Neural crest cell (in vitro differentiated cells): Measurements from ENCODE around the gene SLC36A4. TPM values are rescaled to one million over a fixed set of nuclear protein-coding genes. Genes with fewer than 3 reads are reported as not detected.

ENCODE experiments used
- DNase-seq: peaks from one replicate; pipeline ENCODE4 v3.0.0; 2021; ENCODE audit warnings: low read depth, mixed read lengths, low spot score
- H3K27ac Mint-ChIP-seq: one replicate; pipeline ENCODE4 v1.8.0; 2021; ENCODE audit warnings: mild to moderate bottlenecking, mixed read lengths; ENCODE audit not compliant: unreplicated experiment
- H3K27me3 Mint-ChIP-seq: 2 replicates; pipeline ENCODE4 v1.8.0; 2021; ENCODE audit warnings: low read depth, mild to moderate bottlenecking, mixed read lengths
- H3K36me3 Mint-ChIP-seq: 2 replicates; pipeline ENCODE4 v1.8.0; 2021; ENCODE audit warnings: low read depth, mild to moderate bottlenecking, mixed read lengths
- H3K4me1 Mint-ChIP-seq: 2 replicates; pipeline ENCODE4 v1.8.0; 2021; ENCODE audit warnings: mixed read lengths
- H3K4me3 Mint-ChIP-seq: one replicate; pipeline ENCODE4 v1.8.0; 2021; ENCODE audit warnings: mild to moderate bottlenecking, mixed read lengths
- H3K9me3 Mint-ChIP-seq: 2 replicates; pipeline ENCODE4 v1.8.0; 2021; ENCODE audit warnings: mixed read lengths
- total RNA-seq: library from RNA; stranded (reverse); gene quantifications from 2 replicates; pipeline ENCODE4 v1.2.1, GENCODE V29; 2021
- TF ChIP-seq, protein P1 (sequence below): fragments of 200-600 bp; sonication (generic); conservative IDR thresholded peaks from 2 replicates; pipeline ENCODE4 v1.5.0; 2021; ENCODE audit warnings: antibody characterized with exemption, mild to moderate bottlenecking

SLC36A4 gene
- total RNA-seq, 1 donor from 2014 or later = 34.4 TPM

DNA sequence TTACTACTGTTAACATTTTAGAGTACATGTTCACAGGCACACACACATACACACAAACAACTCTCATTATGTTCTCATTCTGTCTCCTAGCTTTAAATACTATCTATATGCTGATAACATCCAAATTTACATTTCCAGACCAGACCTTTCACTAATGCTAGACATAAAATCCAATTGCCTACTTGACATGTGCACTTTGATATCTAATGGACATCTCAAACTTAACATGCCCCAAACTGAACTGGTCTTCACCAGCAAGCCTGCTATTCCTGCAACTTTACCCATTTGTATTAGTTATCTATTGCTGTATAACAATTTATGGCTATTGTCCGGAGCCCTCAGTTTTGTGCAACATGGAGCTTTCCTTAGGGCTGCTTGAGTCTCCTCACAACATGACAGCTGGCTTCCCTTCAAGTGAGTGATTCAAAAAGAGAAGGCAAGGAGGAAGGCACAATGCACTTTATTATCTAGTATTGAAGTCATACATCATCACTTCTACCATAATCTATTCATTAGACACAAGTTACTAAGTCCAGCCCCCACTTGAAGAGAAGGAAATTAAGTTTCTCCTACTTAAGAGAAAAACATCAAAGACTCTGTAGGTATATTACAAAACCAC lies 3.0 kb downstream of the SLC36A4 start:
- DNase-seq = no peak
- Mint-ChIP-seq H3K4me1 (peaks cover 34% of the 10 kb centered on the region), H3K9me3 (no peaks in the 10 kb centered on the region), H3K27ac (no peak overlapping the region), H3K36me3 (peaks cover 3% of the 10 kb centered on the region), H3K27me3 (no peaks in the 10 kb centered on the region), H3K4me3 (peak overlapping the region; percentile 63)
- TF ChIP-seq, protein P1, sequence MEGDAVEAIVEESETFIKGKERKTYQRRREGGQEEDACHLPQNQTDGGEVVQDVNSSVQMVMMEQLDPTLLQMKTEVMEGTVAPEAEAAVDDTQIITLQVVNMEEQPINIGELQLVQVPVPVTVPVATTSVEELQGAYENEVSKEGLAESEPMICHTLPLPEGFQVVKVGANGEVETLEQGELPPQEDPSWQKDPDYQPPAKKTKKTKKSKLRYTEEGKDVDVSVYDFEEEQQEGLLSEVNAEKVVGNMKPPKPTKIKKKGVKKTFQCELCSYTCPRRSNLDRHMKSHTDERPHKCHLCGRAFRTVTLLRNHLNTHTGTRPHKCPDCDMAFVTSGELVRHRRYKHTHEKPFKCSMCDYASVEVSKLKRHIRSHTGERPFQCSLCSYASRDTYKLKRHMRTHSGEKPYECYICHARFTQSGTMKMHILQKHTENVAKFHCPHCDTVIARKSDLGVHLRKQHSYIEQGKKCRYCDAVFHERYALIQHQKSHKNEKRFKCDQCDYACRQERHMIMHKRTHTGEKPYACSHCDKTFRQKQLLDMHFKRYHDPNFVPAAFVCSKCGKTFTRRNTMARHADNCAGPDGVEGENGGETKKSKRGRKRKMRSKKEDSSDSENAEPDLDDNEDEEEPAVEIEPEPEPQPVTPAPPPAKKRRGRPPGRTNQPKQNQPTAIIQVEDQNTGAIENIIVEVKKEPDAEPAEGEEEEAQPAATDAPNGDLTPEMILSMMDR = no peak

DNA sequence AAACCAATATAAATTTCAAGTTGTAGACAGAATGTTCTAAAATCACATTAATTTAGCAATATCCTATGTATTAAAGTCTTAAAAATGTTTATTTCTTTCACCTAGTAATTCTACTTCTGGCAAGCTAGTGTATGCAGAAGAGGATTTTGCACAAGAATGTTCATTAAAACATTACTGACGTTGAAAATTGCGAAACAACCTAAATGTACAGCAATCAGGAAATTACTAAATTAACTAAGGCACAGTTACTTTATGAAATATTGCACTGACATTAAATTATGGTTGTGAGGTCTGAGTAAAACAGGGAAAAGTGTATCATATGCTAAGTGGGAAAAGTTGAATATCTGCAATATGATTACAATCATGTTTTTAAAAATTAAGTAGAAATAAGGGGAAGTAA lies 4.1 kb downstream of the SLC36A4 start:
- peaks cover 4% of the 10 kb centered on the region for H3K36me3 Mint-ChIP-seq
- no peaks in the 10 kb centered on the region for H3K9me3 Mint-ChIP-seq
- H3K4me3 Mint-ChIP-seq = no peak overlapping the region
- no peaks in the 10 kb centered on the region for H3K27me3 Mint-ChIP-seq
- H3K27ac Mint-ChIP-seq = no peak overlapping the region
- H3K4me1 Mint-ChIP-seq = peaks cover 34% of the 10 kb centered on the region
- TF ChIP-seq, protein P1 = no peak
- no peak for DNase-seq

DNA sequence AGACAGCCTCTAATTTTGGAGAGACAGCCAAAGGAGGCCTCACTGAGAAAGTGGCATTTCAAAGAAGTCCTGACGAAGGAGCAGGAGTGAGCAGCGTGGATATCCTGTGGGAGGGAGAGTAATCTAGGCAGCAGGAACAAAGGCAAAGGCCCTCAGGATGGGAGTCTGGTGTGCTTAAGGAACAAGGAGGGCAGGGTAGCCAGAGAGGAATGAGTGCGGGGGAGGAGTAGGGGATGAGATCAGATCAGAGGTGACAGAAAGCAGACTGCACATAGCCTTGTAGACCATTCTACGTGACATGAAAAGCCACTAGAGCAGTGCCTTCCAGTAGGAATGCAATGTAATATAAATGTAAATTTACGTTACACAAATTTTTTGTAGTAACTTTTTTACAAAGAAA lies 5.6 kb downstream of the SLC36A4 start:
- Mint-ChIP-seq H3K4me3 (peak overlapping the region; percentile 61), H3K27ac (peak overlapping the region; percentile 97), H3K9me3 (peaks cover 8% of the 10 kb centered on the region), H3K36me3 (peaks cover 16% of the 10 kb centered on the region), H3K27me3 (no peaks in the 10 kb centered on the region), H3K4me1 (peaks cover 27% of the 10 kb centered on the region)
- TF ChIP-seq, protein P1 = no peak
- DNase-seq = no peak

DNA sequence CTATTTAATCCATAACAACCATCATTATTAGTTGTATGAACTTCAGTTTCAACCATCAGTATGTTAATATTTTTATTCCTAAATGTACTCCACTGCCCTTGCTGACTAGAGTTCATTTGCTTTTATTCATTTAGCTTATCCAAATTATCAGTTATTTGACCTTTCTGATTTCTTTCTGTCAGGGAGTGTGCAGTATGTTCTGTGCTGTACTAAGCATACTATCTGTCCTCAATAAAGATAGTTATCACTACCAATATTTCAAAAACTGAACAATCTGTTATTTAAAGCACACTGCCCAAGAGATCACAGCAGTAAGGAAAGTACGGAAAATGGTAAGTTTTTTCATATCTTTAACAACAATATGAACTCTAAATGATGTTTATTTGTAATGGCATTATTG lies 8.3 kb downstream of the SLC36A4 start:
- H3K4me1 Mint-ChIP-seq = peaks cover 8% of the 10 kb centered on the region
- H3K27ac Mint-ChIP-seq = no peak overlapping the region
- no peaks in the 10 kb centered on the region for H3K27me3 Mint-ChIP-seq
- H3K9me3 Mint-ChIP-seq = peaks cover 13% of the 10 kb centered on the region
- peaks cover 27% of the 10 kb centered on the region for H3K36me3 Mint-ChIP-seq
- TF ChIP-seq, protein P1 = no peak
- no peak for DNase-seq
- no peak overlapping the region for H3K4me3 Mint-ChIP-seq

DNA sequence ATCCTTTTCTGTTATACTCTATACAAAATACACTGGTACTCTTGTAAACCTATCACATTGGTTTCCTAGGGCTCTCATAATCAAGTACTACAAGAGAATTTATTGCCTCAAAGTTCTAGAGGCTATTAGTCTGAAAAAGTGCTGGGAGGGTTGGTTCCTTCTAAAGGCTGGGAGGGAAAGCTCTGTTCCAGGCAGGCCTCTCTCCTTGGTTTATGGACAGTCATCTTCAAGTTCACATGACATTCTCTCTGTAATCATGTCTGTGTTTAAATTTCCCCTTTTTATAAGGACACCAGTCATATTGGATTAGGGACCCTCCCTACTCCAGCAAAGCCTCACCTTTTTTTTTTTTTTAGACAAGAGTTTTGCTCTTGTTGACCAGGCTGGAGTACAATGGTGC lies 9.1 kb downstream of the SLC36A4 start:
- H3K36me3 Mint-ChIP-seq = peaks cover 27% of the 10 kb centered on the region
- no peak for DNase-seq
- H3K27ac Mint-ChIP-seq = no peak overlapping the region
- TF ChIP-seq, protein P1 = no peak
- H3K4me1 Mint-ChIP-seq = peaks cover 8% of the 10 kb centered on the region
- H3K4me3 Mint-ChIP-seq = no peak overlapping the region
- H3K9me3 Mint-ChIP-seq = peaks cover 13% of the 10 kb centered on the region
- no peaks in the 10 kb centered on the region for H3K27me3 Mint-ChIP-seq
